Activated CD8-positive, alpha-beta memory T cell treated with anti-CD3 and anti-CD28 coated beads, Interleukin-2, amount 50 U/mL, for 4 hours (primary cell): ENCODE measurements around the gene CDC42EP1.
A peak's percentile ranks its signal among the peaks of the same experiment; 100 is the strongest.
"Not testable (repeated sequence)": the region's sequence is repeated elsewhere in the genome, so short reads cannot be mapped to it uniquely, and the experiment has no call there.

Experiments used
- DNase-seq: peaks from one replicate; pipeline ENCODE4 v3.0.0-alpha.2; 2020

CDC42EP1 gene, protein sequence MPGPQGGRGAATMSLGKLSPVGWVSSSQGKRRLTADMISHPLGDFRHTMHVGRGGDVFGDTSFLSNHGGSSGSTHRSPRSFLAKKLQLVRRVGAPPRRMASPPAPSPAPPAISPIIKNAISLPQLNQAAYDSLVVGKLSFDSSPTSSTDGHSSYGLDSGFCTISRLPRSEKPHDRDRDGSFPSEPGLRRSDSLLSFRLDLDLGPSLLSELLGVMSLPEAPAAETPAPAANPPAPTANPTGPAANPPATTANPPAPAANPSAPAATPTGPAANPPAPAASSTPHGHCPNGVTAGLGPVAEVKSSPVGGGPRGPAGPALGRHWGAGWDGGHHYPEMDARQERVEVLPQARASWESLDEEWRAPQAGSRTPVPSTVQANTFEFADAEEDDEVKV

DNA sequence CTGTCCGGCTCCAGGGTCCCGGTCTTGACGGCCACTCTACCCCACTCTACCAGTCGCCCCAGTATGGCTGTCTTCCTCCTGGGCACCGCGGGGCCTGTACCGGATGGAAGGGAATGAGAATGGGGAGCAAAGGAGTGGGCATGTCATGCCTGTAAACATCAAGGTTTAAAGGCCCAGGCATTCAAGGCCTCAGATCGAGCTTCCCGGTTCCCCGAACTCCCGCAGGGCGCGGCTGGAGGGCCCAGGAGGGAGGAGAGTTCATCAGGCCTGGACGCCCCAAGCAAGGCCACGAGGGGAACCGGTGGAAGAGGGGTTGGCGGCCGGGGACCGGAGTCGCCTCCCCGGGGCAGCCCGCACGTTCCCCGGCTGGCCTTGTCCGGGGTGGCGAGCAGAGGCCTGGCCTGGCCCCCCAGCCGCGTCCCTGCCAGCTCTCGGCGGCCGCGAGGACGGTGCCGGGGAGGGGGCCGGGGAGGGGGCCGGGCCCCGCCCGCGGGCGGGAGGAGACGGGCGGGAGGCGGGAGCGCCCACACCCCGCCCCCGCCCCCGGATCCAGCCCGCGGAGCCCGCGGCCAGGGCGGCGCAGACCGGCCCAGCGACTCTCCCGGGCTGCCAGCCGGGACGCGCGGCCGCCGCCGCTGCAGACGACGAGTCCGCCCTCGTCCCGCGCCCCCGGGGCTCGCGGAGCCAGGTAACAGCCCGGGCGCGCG is at the start of gene CDC42EP1:
Gene CDC42EP1 (plus strand): TSS at position 580 of the 707 bp plus-strand sequence. CDS start 5,870 bp downstream, outside the sequence.
- no peak for DNase-seq

DNA sequence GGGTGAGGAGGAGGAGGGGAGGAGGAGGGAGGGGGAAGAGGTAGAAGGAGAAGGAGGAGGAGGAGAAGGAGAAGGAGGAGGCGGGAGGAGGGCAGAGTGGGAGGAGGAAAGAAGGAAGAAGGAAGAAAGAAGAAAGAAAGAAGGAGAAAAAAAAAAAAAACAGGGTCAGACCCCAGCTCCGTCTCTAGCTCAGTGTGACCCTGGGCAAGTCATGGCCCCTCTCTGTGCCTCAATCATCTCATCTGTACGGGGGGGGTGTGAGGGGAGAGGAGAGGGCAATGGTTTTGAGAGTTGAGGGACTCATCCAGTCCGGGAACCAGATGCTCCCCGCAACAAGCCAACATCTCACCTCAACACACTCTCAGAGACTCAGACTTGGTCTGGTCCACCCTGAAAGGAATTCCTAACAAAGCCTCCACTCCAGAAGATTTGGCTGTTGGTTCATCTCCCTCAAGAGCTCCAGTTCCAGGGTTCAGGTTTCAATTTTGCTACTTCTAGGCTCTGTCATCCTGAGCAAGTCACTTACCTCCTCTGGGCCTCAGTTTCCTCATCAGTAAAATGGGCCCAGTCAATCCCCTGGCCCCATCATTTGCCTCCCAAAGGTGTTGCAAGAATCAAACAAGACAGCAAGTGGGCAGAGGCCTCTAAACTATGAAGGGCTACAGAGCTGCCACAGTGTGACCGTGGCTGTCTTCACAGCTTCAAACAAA is 48.7 kb upstream of the CDC42EP1 start:
- DNase-seq: no peak

DNA sequence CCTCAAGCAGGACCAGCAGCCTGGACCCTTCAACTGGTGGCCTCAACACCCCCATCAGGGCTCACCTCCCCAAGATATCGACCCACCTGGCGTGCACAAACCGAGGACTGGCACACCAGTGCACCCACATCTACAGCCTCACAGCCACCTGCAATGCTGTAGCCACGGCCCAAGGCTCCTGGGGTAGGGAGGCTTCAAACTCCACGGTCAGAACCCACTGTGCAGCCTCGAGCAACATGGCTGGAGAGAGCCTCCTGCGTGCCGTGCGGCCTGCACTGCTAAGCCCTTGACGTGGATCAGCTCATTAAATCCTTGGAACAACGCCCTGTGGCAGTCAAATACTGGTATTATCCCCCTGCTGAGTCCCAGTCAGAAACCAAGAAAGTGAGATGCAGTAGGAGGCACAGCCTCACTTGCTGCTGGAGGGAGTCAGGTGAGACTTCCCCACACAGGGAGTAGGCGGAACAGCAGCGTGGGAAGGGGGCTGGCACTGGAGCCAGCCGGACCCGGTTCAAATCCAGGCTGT is 45.7 kb upstream of the CDC42EP1 start:
- DNase-seq: no peak

DNA sequence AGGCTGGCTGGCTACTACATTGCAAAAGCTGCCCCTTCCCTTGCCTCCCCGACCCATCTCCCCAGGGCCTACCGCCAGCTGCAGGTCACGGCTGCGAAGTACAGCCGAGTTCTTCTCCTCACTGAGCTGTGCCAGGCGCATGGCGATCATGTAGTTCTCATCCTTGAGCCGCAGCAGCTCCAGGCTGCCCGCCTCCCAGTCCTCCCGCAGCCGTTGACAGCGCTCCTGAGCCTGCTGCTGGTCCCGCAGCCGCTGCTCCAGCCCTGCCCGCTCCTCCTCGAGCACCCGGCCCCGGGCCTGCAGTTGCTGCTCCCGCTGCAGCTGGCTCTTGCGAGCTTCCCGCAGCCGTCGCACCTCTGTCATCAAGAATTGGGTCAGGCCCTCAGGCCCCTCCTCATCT is 44.4 kb upstream of the CDC42EP1 start:
- DNase-seq: no peak

DNA sequence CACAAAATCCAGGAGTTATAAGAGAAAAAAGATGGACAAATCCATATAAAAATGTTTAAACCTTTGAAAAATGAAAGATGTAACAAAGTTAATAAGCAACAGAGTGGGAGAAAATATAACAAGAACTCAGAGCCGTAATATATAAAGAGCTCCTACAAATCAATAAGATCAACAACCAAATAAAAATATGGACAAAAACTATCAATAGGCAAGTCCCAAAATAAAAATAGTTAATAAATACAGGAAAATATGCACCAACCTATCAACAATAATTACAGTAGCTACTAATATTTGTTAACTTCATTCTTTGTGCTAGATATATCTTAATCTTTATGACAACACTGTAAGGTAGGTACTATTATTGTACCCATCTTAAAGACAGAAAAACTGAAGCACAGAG is 43.8 kb upstream of the CDC42EP1 start:
- no peak for DNase-seq

DNA sequence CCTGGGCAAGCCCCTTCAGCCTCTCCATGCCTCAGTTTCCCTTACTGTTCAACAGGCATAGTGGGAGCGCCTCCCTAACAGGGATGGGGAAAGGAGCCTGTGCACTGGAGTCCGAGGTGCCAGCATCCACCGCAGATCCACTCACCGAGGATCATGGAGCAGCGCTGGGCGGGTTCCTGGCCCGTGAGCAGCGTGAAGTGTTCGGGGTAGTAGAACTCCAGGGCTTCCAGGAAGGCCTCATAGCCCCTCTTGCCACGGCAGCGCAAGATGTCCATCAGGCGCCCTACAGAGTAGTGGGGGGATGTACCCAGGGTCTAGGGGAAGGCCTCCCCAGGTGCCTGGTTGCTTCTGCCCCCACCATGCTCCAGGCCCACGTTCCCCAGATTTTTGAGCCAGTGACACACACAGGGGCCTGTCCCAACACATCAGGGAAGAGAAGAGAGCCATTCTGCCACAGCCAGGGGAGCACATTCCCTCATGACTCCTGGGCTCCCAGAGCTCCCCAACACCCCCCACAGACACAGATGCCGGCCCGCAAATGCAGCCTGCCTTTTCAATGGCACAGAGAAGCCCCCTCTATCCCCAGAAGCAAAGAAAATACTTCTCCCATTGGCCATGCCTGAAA is 42.3 kb upstream of the CDC42EP1 start:
- no peak for DNase-seq

DNA sequence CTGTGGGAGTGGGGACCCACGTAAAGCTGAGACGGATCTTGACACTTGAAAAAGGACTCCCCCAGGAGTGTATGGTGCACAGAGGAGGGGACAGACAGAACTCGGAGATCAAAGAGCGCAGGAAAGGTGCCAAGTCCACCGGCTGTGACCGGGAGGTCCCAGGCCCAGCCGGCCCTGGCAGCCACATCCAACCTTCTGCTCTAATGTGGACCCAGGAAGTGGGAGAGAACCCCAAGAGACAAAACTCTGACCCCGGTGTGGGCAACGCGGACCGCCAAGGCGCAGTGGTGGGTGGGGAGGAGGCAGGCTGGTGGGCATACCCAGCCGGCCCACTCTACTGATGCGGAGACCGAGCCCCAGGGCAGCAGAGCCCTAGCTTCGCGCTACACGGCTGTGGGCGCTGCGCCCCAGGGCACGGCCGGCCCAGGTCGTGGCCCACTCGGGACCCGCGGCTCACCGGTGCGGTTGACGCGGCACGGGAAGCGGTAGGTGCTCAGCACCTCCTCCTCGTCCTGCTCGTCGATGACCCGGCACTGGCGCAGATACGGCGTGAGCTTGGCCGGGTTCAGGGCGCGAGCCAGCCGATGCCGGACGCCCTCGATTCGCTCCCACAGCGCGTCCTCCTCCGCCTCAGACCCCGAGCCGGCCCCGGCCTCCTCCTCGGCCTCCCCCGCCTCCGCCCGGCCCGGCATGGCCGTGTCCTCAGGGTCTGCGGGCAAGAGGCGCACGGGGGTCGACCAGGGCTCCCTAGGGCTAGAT is 41.6 kb upstream of the CDC42EP1 start:
- DNase-seq: no peak

DNA sequence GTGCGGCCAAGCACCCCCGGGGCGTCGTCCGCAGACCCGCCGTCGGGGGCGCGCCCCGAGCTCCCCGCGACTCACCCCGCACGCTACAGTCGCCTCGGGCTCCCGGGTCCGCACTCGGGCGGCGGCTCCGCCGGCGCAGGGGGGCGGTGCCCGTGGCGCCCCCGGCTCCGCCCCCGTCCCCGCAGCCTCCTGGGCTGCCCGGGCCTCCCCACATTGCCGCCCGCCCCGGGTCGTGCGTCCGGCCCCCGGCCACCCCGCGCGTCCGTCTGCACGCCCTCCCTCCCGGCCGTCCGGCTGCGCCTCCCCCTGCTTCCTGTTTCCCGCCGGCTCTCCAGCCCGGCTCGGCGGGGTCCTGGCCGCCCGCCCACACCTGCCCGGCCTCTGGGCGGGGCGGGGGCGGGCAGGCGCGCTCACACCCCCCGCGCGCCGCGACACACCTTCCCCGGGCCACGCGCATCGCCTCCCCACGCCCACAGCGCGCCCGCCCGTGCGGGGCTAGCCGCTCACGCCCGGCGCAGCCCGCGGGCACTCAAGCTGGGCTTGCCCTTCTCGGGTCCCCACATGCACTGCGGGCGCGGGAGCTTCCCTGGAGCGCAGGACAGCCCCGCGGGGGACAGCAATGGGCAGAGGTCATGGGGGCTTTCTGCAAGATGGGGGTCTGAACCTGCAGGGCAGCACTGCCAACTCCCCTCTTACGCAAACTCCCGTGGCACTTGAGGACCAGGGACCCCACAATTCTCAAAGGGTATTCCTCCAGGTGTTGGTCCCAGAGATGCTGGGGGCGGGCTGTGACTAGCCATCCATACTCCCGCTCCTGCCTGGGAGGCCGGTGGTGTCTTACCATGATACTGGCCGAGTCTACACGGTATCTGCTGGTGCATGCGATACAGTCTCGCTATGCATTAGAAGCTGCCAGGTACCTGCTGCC is 40.7 kb upstream of the CDC42EP1 start, which contains the start of gene CARD10:
Gene CARD10 (minus strand): TSS at position 148 of the 928 bp plus-strand sequence. CDS start 215 bp downstream, outside the sequence.
- DNase-seq: no peak

DNA sequence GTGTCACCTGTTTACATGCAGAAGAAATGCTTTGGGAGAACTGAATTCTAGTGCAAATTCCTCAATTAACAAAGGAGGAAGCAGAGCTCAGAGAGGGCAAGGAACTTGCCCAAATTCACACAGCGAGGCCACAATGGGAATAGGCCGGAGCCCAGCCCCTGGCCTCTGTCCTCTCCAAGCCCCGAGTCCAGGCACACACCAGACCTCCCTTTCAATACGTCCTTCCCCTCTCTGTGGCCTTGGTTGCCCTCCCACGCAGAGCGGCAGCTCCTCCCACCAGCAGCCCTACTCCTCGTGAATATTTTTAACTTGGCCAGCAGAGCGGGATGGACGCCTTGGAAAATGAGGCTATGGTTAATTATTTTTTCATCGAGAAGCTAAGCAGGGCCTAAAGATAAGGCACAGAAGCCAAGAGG is 39.5 kb upstream of the CDC42EP1 start:
- DNase-seq: no peak

DNA sequence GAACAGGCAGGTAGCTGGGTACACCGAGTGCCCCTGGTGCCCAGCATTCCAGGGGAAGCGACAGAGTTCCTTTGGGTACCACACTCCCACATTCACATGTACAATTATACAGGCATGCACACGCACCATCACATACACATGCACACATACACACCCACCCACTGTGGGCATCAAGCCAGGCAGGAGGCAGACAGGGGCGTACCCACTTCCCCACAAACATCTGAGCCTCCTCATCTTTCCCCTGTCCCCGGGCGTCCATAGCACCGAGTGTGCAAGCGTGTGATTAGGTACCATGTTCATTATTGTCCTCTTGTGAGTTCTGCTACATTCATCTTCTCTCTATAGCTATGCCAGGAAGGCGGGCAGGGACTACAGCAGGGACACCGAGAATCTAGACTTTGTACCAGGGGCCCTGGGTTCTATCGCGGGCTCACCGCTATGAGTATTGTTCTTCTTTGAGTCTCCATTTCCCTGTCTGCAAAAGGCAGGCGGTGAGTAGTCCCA is 39.0 kb upstream of the CDC42EP1 start:
- DNase-seq: no peak

DNA sequence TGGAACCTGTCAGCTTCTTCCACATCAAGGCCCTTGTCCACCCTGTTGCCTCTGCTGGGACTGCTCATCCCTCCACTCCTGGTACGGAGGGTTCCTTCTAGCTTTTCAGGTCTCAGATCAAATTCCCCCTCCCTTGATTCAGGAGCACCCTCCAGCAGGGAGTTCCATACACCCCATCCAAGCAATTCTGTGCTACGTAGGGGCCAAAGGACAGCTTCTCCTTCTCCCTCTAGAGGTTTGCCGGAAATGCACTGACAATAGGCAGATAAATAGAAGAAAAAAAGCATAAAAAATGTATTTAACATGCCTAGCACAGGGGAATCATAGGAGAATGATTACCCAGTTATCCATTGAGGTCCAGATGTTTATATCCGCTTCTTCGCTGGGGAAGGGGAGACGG is 37.8 kb upstream of the CDC42EP1 start:
- DNase-seq: no peak

DNA sequence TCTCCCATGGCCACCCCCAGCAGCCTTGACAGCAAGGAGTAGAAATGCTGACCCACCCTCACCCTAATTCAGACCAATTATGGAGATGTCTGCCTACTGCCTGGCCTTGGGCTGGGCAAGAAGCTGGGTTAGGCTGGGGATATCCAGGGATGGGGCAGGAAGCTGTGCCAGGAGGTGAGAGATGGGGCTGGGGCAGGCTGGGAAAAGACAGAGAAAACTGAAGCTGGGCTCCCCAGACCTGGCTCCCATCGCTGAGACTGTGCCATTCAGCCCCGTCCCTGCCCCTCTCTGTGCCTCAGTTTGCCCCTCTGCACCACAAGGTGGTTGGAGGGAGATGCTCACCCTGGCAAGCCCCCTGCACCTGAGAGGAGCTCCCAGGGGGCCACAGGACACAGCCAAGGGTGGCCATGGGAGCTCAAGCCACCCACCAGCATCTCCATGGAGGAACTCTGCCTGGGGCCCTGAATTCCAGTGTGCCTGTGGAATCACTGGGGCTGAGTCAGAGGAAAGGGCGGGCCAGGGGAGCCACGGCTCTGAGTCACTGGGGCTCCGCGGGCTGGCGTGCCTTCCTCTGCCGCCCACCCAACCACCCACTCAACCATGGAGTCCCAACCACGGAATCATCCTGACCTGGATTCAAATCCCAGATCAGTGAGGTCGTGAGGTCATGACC is 35.1 kb upstream of the CDC42EP1 start:
- peak; percentile 42 for DNase-seq

DNA sequence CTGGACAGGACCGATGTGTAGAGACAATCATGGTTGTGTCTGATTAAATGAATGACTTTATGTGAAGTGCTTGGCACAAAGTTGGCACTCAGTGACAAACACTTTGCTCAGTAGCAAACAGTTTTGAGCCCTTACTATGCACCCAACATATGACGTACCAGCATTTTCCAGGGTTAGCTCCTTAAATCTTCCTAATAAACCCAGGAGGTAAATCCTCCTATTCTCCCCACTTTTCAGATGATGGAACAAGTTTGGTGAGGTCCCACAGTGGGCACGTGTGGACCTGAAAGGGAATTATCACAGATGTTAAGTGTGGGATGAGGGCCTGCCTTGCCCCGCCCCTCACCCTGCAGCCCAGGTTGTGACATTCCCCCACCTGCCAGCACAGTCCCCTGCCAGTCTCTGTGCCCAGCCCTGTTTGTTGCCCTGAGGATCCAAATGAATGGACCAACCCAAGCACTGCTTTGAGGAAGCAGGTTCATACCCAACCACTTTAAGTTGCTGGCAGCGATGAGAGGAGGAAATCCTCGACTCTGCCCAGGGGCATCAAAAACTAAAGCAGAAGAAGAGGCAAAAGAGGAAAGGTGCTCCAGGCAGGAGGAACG is 34.4 kb upstream of the CDC42EP1 start:
- no peak for DNase-seq

DNA sequence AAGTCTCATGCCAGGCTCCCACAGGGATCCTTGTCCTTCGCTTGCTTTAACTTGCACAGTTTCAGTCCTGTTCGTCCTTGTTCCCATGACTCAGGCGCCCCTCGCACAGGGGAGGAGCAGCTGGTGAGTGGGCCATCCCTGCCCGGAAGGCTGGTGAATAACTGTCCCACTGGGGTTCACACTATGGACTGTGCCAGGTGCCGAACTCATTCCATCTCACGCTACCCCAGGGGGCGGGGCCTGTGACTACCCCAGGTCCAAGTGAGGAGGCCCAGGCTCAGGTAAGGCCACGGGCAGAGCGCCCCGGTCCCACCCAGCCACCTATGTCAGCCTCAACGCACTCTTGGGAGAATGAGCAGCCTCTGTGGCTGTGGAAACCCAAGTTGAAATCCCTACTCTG is 33.9 kb upstream of the CDC42EP1 start:
- no peak for DNase-seq

DNA sequence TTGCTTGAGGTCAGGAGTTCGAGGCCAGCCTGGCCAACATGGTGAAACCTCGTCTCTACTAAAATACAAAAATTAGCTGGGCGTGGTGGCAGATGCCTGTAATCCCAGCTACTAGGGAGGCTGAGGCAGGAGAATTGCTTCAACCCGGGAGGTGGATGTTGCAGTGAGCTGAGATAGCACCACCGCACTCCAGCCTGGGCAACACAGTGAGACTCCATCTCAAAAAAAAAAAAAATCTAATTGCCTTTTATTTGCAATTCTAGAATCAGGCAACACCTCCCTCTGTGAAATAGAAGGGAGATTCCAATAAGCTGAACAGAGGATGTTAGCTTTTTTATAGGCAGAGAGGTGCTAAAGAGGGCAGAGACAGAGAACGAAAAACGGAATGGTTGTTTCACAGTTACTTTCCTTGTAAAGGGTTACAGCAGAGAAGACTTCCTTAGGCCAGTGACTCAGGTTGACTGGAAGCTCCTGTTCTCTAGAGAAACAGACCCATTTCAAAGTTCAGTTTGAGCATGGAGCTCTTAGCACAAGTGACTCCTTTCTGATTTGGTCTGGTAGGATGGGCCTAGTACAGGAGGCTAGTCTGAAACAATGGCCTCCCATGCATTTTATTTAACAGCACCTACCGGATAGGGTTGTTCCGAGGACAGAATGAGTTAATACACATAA is 33.1 kb upstream of the CDC42EP1 start:
- not testable (repeated sequence) for DNase-seq

DNA sequence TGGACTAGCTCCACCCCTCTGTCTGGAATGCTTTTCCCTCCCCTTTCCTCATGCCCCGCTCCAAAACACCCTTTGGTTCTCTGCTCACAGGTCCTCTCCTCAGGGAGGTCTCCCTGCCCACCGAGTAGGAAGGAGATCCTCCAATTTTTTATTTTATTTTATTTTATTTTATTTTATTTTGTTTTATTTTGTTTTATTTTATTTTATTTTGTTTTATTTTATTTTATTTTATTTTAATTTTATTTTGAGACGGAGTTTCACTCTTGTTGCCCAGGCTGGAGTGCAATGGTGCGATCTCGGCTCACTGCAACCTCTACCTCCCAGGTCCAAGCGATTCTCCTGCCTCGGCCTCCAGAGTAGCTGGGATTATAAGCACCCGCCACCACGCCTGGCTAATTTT is 32.3 kb upstream of the CDC42EP1 start:
- not testable (repeated sequence) for DNase-seq

DNA sequence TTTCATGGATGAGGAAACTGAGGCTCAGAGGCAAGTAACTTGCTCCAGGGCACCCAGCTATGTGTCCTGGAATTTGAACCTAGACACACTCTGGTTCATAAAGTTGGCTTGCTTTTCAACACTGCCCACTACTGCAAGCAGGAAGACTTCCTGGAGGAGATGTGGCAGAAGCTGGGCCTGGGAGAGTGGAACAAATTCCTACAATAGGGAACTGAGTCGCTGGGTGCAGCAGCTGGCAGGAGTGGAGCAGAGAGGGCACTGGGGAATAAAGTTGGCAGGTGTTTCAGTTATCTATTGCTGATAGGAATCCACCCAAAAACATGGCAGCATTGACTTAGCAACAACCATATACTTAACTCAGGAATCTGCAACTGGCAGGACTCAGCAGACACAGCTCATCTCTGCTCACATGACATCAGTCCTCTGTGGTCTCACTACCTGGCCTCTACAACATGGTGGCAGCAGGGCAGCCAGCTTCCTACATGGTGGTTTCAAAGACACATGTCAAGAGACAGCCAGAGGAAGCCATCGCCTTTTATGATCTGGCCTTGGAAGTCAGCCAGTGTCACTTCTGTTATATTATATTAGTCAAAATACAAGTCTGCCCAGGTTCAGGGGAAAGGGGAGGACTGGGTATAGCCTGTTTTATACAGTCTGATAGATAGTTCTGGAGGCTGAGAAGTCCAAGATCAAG is 30.5 kb upstream of the CDC42EP1 start:
- DNase-seq: no peak

DNA sequence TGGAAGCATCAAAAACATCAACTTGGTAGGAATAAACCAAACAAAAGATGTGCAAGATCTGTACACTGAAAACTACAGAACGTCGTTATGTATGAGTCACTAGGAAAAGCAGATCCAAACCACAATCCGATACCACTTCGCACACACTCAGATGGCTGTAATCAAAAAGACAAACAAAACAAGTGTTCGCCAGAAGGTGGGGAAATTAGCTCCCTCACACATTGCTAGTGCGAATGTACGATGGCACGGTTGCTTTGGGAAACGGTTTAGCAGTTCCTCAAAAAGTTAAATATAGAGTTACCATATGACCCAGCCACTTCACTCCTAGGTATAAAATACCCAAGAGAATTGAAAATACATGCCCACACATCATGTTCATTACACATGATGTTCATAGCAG is 26.3 kb upstream of the CDC42EP1 start:
- DNase-seq: no peak
